ENCODE results near the gene LIMS2.

Gene LIMS2

DNA sequence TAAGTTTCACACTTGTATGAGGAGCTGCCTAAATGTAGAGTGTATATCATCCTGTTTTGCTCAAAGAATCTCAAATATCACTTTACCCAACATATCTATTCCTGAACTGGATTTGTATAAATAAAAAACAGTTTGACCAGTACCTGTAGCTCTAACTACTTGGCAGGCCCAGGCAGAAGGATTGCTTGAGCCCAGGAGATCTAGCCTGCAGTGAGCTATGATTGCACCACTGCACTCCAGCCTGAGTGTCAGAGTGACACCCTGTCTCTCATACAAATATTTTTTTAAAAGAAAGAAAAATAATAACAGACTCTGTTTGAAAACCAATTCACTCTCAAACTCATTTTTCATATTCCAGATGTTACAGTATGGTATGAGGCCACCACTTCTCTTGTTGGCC, 7.7 kb upstream of the LIMS2 start:
- Histone ChIP-seq H3K79me2 (ENCODE audit: insufficient read depth, low read length) (no peaks in the 10 kb centered on the region), H3K9me2 (replicated peaks; ENCODE audit: insufficient read depth, low read length) (no peaks in the 10 kb centered on the region), H3K27ac (ENCODE audit: low read depth, low read length) (no peak overlapping the region), H3K9me3 (ENCODE audit: insufficient read depth, low read length) (no peaks in the 10 kb centered on the region), H3K9ac (ENCODE audit: low read length) (no peak overlapping the region), H3K27me3 (ENCODE audit: low read length) (no peaks in the 10 kb centered on the region), H2AFZ (ENCODE audit: low read depth, low read length, severe bottlenecking) (no peak overlapping the region), H3K36me3 (ENCODE audit: low read length) (no peaks in the 10 kb centered on the region), H3F3A (ENCODE audit: insufficient read depth) (no peaks in the 10 kb centered on the region), H3K4me2 (ENCODE audit: low read depth, low read length, poor library complexity, severe bottlenecking) (no peak overlapping the region), H4K20me1 (ENCODE audit: low read depth, low read length) (no peaks in the 10 kb centered on the region), H3K4me3 (ENCODE audit: insufficient read depth, low read length, poor library complexity, severe bottlenecking) (no peak overlapping the region)
- TF ChIP-seq EZH2phosphoT487 (conservative IDR thresholded peaks at IDR 0.05; ENCODE audit: low read length) = no peak
- TF ChIP-seq, protein P1, sequence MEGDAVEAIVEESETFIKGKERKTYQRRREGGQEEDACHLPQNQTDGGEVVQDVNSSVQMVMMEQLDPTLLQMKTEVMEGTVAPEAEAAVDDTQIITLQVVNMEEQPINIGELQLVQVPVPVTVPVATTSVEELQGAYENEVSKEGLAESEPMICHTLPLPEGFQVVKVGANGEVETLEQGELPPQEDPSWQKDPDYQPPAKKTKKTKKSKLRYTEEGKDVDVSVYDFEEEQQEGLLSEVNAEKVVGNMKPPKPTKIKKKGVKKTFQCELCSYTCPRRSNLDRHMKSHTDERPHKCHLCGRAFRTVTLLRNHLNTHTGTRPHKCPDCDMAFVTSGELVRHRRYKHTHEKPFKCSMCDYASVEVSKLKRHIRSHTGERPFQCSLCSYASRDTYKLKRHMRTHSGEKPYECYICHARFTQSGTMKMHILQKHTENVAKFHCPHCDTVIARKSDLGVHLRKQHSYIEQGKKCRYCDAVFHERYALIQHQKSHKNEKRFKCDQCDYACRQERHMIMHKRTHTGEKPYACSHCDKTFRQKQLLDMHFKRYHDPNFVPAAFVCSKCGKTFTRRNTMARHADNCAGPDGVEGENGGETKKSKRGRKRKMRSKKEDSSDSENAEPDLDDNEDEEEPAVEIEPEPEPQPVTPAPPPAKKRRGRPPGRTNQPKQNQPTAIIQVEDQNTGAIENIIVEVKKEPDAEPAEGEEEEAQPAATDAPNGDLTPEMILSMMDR (IDR thresholded peaks at IDR 0.05; ENCODE audit: insufficient read depth, low read length, poor library complexity, severe bottlenecking) = no peak

GRCh38 chr2:127681976-127682857, 6.9 kb upstream of the LIMS2 start:
- no peak for TF ChIP-seq EZH2phosphoT487 (conservative IDR thresholded peaks at IDR 0.05; ENCODE audit: low read length)
- TF ChIP-seq, protein P1 (IDR thresholded peaks at IDR 0.05; ENCODE audit: insufficient read depth, low read length, poor library complexity, severe bottlenecking) = no peak
- Histone ChIP-seq H3F3A (ENCODE audit: insufficient read depth) (no peaks in the 10 kb centered on the region), H3K79me2 (ENCODE audit: insufficient read depth, low read length) (no peaks in the 10 kb centered on the region), H3K9me3 (ENCODE audit: insufficient read depth, low read length) (no peaks in the 10 kb centered on the region), H3K4me3 (ENCODE audit: insufficient read depth, low read length, poor library complexity, severe bottlenecking) (no peak overlapping the region), H3K9ac (ENCODE audit: low read length) (no peak overlapping the region), H3K36me3 (ENCODE audit: low read length) (no peaks in the 10 kb centered on the region), H4K20me1 (ENCODE audit: low read depth, low read length) (no peaks in the 10 kb centered on the region), H3K27ac (ENCODE audit: low read depth, low read length) (no peak overlapping the region), H3K4me2 (ENCODE audit: low read depth, low read length, poor library complexity, severe bottlenecking) (no peak overlapping the region), H3K27me3 (ENCODE audit: low read length) (no peaks in the 10 kb centered on the region), H3K9me2 (replicated peaks; ENCODE audit: insufficient read depth, low read length) (no peaks in the 10 kb centered on the region), H2AFZ (ENCODE audit: low read depth, low read length, severe bottlenecking) (no peak overlapping the region)

- no peaks in the 10 kb centered on the region for H3K9me3 ChIP-seq (ENCODE audit: insufficient read depth, low read length)
- no peaks in the 10 kb centered on the region for H3K9me2 ChIP-seq (replicated peaks; ENCODE audit: insufficient read depth, low read length)
- no peaks in the 10 kb centered on the region for H4K20me1 ChIP-seq (ENCODE audit: low read depth, low read length)
- H3K79me2 ChIP-seq (ENCODE audit: insufficient read depth, low read length) = no peaks in the 10 kb centered on the region
- no peak overlapping the region for H3K4me2 ChIP-seq (ENCODE audit: low read depth, low read length, poor library complexity, severe bottlenecking)
- no peak overlapping the region for H2AFZ ChIP-seq (ENCODE audit: low read depth, low read length, severe bottlenecking)
- no peaks in the 10 kb centered on the region for H3K36me3 ChIP-seq (ENCODE audit: low read length)
- no peak overlapping the region for H3K4me3 ChIP-seq (ENCODE audit: insufficient read depth, low read length, poor library complexity, severe bottlenecking)
- no peaks in the 10 kb centered on the region for H3K27me3 ChIP-seq (ENCODE audit: low read length)
- H3K9ac ChIP-seq (ENCODE audit: low read length) = no peak overlapping the region
- no peak overlapping the region for H3K27ac ChIP-seq (ENCODE audit: low read depth, low read length)
- TF ChIP-seq, protein P1 (IDR thresholded peaks at IDR 0.05; ENCODE audit: insufficient read depth, low read length, poor library complexity, severe bottlenecking) = no peak
- no peak for TF ChIP-seq EZH2phosphoT487 (conservative IDR thresholded peaks at IDR 0.05; ENCODE audit: low read length)
- no peaks in the 10 kb centered on the region for H3F3A ChIP-seq (ENCODE audit: insufficient read depth)
Measured at GRCh38 chr2:127681288-127681804, 6.0 kb upstream of the LIMS2 start.
